SU-DHL-6 (cell line): ENCODE results near the gene GNPTG.

Source experiments
- H2AFZ ChIP-seq: fragments of 200-600 bp; sonication (generic); 2 replicates; pipeline ENCODE4 v1.6.1; 2014; ENCODE audit warnings: low read depth, mild to moderate bottlenecking, moderate library complexity, mixed read lengths, antibody characterized with exemption, low read length; ENCODE audit not compliant: severe bottlenecking
- H3F3A ChIP-seq: fragments of 200-600 bp; shearing (Covaris generic); 2 replicates; pipeline ENCODE4 v1.6.0; 2016; ENCODE audit warnings: antibody characterized with exemption, mild to moderate bottlenecking; ENCODE audit not compliant: insufficient read depth
- H3K27ac ChIP-seq: fragments of 200-600 bp; sonication (generic); 2 replicates; pipeline ENCODE4 v1.5.1; 2016; ENCODE audit warnings: low read depth, mild to moderate bottlenecking, low read length, moderate library complexity, mixed read lengths
- H3K27me3 ChIP-seq: fragments of 200-600 bp; sonication (generic), shearing (Covaris generic); 2 replicates; pipeline ENCODE4 v1.6.0; 2014; ENCODE audit warnings: mild to moderate bottlenecking, low read length
- H3K36me3 ChIP-seq: fragments of 200-600 bp; sonication (generic); 2 replicates; pipeline ENCODE4 v1.6.1; 2014; ENCODE audit warnings: mild to moderate bottlenecking, low read length, mixed read lengths
- H3K4me2 ChIP-seq: fragments of 300-600, 200-600 bp; shearing (Covaris generic), sonication (generic); 2 replicates; pipeline ENCODE4 v1.6.0; 2014; ENCODE audit warnings: low read length, low read depth, mild to moderate bottlenecking; ENCODE audit not compliant: poor library complexity, severe bottlenecking
- H3K4me3 ChIP-seq: fragments of 200-600 bp; sonication (generic); 2 replicates; pipeline ENCODE4 v1.5.1; 2014; ENCODE audit warnings: antibody characterized with exemption, low read length, mild to moderate bottlenecking, mixed read lengths; ENCODE audit not compliant: insufficient read depth, poor library complexity, severe bottlenecking
- H3K79me2 ChIP-seq: fragments of 200-600 bp; sonication (generic); 2 replicates; pipeline ENCODE4 v1.6.1; 2014; ENCODE audit warnings: mild to moderate bottlenecking, low read length, moderate library complexity; ENCODE audit not compliant: insufficient read depth
- H3K9ac ChIP-seq: fragments of 200-600 bp; sonication (generic); 2 replicates; pipeline ENCODE4 v1.7.0; 2014; ENCODE audit warnings: mild to moderate bottlenecking, low read length
- H3K9me2 ChIP-seq: fragments of 200-600 bp; sonication (generic); replicated peaks from 2 replicates; pipeline ENCODE4 v1.6.1; 2014; ENCODE audit warnings: low read length; ENCODE audit not compliant: insufficient read depth
- H3K9me3 ChIP-seq: fragments of 200-600 bp; sonication (generic); 2 replicates; pipeline ENCODE4 v1.6.1; 2014; ENCODE audit warnings: low read length, mixed read lengths; ENCODE audit not compliant: insufficient read depth
- H4K20me1 ChIP-seq: fragments of 200-600 bp; sonication (generic); 2 replicates; pipeline ENCODE4 v1.6.1; 2014; ENCODE audit warnings: low read depth, mild to moderate bottlenecking, antibody characterized with exemption, low read length, moderate library complexity, mixed read lengths
- CTCF ChIP-seq: fragments of 200-600 bp; sonication (generic); IDR thresholded peaks from one replicate; pipeline ENCODE4 v1.5.1; 2017; ENCODE audit warnings: antibody characterized with exemption, mild to moderate bottlenecking, low read length, moderate library complexity; ENCODE audit not compliant: insufficient read depth, poor library complexity, severe bottlenecking
- EZH2phosphoT487 ChIP-seq: fragments of 200-600 bp; sonication (generic), shearing (Covaris generic); conservative IDR thresholded peaks from 2 replicates; pipeline ENCODE4 v1.6.1; 2018; ENCODE audit warnings: mild to moderate bottlenecking, antibody characterized with exemption, low read length, moderate library complexity, mixed read lengths

GNPTG gene

DNA sequence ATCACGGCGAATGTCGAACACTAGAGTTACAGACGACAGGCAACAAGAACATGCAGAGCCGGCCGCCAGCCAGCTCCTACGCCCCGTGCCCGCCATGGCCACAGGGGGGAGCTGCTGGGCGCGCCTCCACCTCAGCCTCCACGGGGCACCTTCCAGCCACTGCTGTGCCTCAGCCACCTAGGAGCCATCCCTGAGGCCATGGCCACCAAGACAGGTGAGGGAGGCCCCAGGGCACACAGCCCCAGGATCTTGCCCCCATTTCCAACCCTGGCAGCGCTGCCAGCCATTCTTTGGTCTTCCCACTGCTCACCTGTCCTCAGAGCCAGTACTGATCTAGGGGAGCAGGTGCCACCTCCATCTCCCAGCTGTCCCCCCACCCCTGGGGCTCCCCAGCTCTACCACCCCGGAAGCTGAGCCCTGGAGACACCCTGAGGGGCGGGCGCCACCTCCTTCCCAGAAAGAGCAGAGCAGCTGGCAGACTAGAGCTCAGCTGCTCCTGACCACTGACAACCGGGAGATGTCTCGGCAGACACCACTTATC lies 11.8 kb downstream of the GNPTG start:
- Histone ChIP-seq H4K20me1 (no peaks in the 10 kb centered on the region), H2AFZ (no peak overlapping the region), H3K9me3 (no peaks in the 10 kb centered on the region), H3K9ac (no peak overlapping the region), H3K4me3 (no peak overlapping the region), H3K27me3 (no peaks in the 10 kb centered on the region), H3K27ac (no peak overlapping the region), H3K79me2 (no peaks in the 10 kb centered on the region), H3K9me2 (no peaks in the 10 kb centered on the region), H3K36me3 (no peaks in the 10 kb centered on the region), H3K4me2 (no peak overlapping the region), H3F3A (peaks cover under 1% of the 10 kb centered on the region; the same call in 1 of the 2 replicates)
- TF ChIP-seq EZH2phosphoT487 (no peak), CTCF (peak; percentile 63)

DNA sequence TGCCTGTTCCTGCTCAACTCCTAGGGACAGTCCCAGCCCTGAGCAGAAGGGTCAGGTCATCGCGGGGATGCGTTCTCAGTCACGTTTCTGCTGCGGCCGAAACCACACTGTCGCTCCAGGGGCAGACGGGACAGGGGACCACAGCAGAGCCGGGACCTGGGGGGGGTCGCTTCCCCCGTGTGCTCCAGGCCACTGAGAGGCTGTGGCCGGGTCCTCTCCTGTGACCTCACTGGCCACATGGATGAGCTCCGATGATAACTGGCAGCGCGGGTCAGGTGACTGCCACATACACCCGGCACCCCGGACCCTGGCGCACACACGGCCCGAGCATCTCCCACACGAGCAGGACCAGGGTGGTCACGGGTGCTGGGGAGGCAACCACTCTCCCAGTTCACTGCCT lies 12.8 kb downstream of the GNPTG start:
- no peaks in the 10 kb centered on the region; the same call in 1 of the 2 replicates for H3F3A ChIP-seq
- TF ChIP-seq EZH2phosphoT487 (no peak), CTCF (no peak)
- H3K79me2 ChIP-seq, result no peaks in the 10 kb centered on the region
- H3K4me3 ChIP-seq, result no peak overlapping the region
- no peaks in the 10 kb centered on the region for H3K9me2 ChIP-seq
- H3K9ac ChIP-seq, result no peak overlapping the region
- H3K27me3 ChIP-seq, result no peaks in the 10 kb centered on the region
- H3K4me2 ChIP-seq, result no peak overlapping the region
- no peaks in the 10 kb centered on the region for H3K9me3 ChIP-seq
- no peaks in the 10 kb centered on the region for H3K36me3 ChIP-seq
- no peak overlapping the region for H3K27ac ChIP-seq
- H2AFZ ChIP-seq, result no peak overlapping the region
- H4K20me1 ChIP-seq, result no peaks in the 10 kb centered on the region

DNA sequence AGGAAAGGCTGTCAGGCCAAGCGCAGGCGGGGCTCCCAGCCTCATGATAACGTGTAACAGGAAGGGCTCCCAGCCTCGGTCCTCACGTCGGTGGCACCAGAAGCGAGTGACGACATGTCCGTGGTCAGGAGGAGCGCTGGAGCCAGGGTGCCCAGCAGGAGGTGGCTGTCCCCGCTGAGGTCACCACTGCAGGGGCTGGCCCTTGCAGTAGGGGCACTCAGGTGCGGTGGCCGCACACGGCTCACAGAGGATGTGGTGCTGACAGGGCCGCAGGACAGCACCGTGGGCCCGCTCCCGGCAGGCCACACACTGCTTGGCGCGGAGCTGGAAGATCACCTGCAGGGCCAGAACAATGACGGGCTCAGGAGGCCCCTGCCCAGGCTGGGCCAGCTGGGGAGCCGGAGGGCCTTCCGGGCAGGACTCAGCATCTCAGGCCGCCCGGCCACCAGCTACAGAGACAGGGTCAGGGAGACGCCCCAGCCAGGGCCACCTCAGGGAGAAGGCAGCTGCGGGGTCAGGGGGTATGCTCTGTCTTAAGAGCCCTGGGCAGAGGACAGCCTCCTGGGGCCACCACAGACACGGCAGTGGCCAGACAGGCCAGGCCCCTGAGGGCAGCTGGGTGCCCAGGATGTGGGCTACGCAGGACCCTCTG lies 14.5 kb downstream of the GNPTG start:
- Histone ChIP-seq H3K79me2 (no peaks in the 10 kb centered on the region), H3K36me3 (no peaks in the 10 kb centered on the region), H3K27ac (no peak overlapping the region), H3K4me3 (no peak overlapping the region), H3K9me2 (no peaks in the 10 kb centered on the region), H3K27me3 (no peaks in the 10 kb centered on the region), H3K4me2 (no peak overlapping the region), H4K20me1 (no peaks in the 10 kb centered on the region), H2AFZ (no peak overlapping the region), H3K9me3 (no peaks in the 10 kb centered on the region), H3F3A (no peaks in the 10 kb centered on the region; the same call in 1 of the 2 replicates), H3K9ac (no peak overlapping the region)
- TF ChIP-seq CTCF (no peak), EZH2phosphoT487 (no peak)
